Tibial nerve (tissue), 4 donors: ENCODE results near the gene BPIFB3. TPM values are rescaled to one million over a fixed set of nuclear protein-coding genes. Genes with fewer than 3 reads are reported as not detected.
A peak's percentile ranks its signal among the peaks of the same experiment; 100 is the strongest.

Experiments used
- DNase-seq, 2 donors: peaks; one replicate each; pipeline ENCODE4 v3.0.0-alpha.2; 2019; ENCODE audit warnings: low spot score in 2 of 2
- H3K27ac ChIP-seq, 4 donors: fragments of 200-600 bp; sonication (generic) in 3 of 4; one replicate each; pipeline ENCODE4 v1.5.1; 2017 to 2019; ENCODE audit warnings: mild to moderate bottlenecking in 1 of 4
- H3K27me3 ChIP-seq, 2 donors: fragments of 200-600 bp; sonication (generic) in 1 of 2; one replicate each; pipeline versions ENCODE4 v1.5.1 to v1.6.0; 2017 to 2019
- H3K36me3 ChIP-seq, 3 donors: fragments of 200-600 bp; sonication (generic); one replicate each; pipeline ENCODE4 v1.5.1; 2018 to 2019
- H3K4me1 ChIP-seq, 4 donors: fragments of 200-600 bp; sonication (generic) in 3 of 4; one replicate each; pipeline ENCODE4 v1.5.1; 2017 to 2019
- H3K4me3 ChIP-seq, 4 donors: fragments of 200-600 bp; sonication (generic) in 3 of 4; one replicate each; pipeline ENCODE4 v1.5.1; 2017 to 2019; ENCODE audit warnings: mild to moderate bottlenecking in 1 of 4, moderate library complexity in 1 of 4
- H3K9me3 ChIP-seq, 4 donors: fragments of 200-600 bp; sonication (generic) in 3 of 4; one replicate each; pipeline ENCODE4 v1.5.1; 2017 to 2019
- CTCF ChIP-seq, 5 experiments: fragments of 200-600 bp in 3 of 5; fragments of 450-650 bp in 2 of 5; sonication (generic) in 3 of 5; IDR thresholded peaks; one replicate each; pipeline ENCODE4 v1.5.1; 2016 to 2019; ENCODE audit warnings: antibody characterized with exemption in 5 of 5, mild to moderate bottlenecking in 3 of 5, moderate library complexity in 2 of 5
- EP300 ChIP-seq, 2 donors: sonication (generic); formaldehyde crosslinking; IDR thresholded peaks; one replicate each; pipeline ENCODE4 v1.6.1; 2017; ENCODE audit warnings: antibody characterized with exemption in 2 of 2, mild to moderate bottlenecking in 1 of 2
- POLR2A ChIP-seq, 2 donors: fragments of 450-650 bp; IDR thresholded peaks; one replicate each; pipeline ENCODE4 v1.6.1; 2017; ENCODE audit warnings: antibody characterized with exemption in 2 of 2, mild to moderate bottlenecking in 2 of 2, moderate library complexity in 2 of 2
- WGBS, 2 donors: methylation state at CpG; one replicate each; pipeline ENCODE4 v1.1.5; 2018; 5-methylcytosine and 5-hydroxymethylcytosine counted together
- total RNA-seq, 4 donors: library from RNA; depleted of rRNA; stranded (reverse); fragments of >200 nt; gene quantifications; one replicate each; pipeline ENCODE4 v1.1.0, GENCODE V29; 2016

Gene BPIFB3, protein sequence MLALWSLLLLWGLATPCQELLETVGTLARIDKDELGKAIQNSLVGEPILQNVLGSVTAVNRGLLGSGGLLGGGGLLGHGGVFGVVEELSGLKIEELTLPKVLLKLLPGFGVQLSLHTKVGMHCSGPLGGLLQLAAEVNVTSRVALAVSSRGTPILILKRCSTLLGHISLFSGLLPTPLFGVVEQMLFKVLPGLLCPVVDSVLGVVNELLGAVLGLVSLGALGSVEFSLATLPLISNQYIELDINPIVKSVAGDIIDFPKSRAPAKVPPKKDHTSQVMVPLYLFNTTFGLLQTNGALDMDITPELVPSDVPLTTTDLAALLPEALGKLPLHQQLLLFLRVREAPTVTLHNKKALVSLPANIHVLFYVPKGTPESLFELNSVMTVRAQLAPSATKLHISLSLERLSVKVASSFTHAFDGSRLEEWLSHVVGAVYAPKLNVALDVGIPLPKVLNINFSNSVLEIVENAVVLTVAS
- total RNA-seq, result not detected

GRCh38 chr20:33053291-33054106 lies at the start of gene BPIFB3:
Gene BPIFB3, plus strand, starts transcription at chr20:33053903. Its CDS starts 1,533 bp downstream, at chr20:33055436.
- no peak for TF ChIP-seq POLR2A (IDR thresholded peaks at IDR 0.05)
- H3K27me3 ChIP-seq, result no peaks in the 10 kb centered on the region
- H3K27ac ChIP-seq, result no peak within 1 kb of the TSS
- H3K9me3 ChIP-seq, result no peaks in the 10 kb centered on the region
- no peak for DNase-seq
- no peaks in the 10 kb centered on the region for H3K4me1 ChIP-seq
- no peaks in the 10 kb centered on the region for H3K36me3 ChIP-seq
- 60 to 69% methylated on average over 24 to 25 of the region's 25 CpGs for WGBS, 2 donors
- no peak within 1 kb of the TSS for H3K4me3 ChIP-seq

- DNase-seq, result no peak
- 79 to 84% methylated on average over 6 of the region's 6 CpGs for WGBS, 2 donors
- TF ChIP-seq EP300 (IDR thresholded peaks at IDR 0.05) (no peak), CTCF (IDR thresholded peaks at IDR 0.05) (no peak), POLR2A (IDR thresholded peaks at IDR 0.05) (no peak)
- Histone ChIP-seq H3K4me3 (no peak within 1 kb of the TSS), H3K36me3 (no peaks in the 10 kb centered on the region), H3K4me1 (peaks cover 0 to 9% (median 0%) of the 10 kb centered on the region in 4 donors), H3K27me3 (no peaks in the 10 kb centered on the region), H3K9me3 (peaks cover 0 to 19% (median 0%) of the 10 kb centered on the region in 4 donors), H3K27ac (no peak within 1 kb of the TSS)
These were observed 49.5 kb upstream of the BPIFB3 start, which contains the start of gene SUN5 for GRCh38 chr20:33004141-33004751. Gene SUN5, minus strand, starts transcription at chr20:33004433. Its CDS starts 93 bp downstream, at chr20:33004340.

DNA sequence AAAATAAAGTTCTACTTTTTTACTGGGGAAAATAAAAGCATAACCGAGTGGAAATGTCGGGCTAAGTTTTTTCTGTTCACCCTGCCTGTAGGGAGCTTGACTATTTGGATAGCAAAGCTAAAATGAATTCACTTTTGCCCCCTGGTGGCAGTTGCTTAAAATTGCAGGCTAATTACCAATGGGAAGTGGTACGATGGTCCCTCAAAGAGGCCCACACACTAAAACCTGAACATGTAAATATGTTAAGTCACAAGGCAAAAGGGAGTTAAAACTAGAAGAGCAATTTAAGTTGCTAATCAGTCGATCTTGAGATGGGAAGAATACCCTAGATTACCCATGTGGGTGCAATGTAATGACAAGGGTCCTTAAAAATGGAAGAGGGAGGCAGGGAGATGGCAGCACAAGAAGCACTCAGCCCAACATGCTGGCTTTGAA lies 48.6 kb upstream of the BPIFB3 start:
- no peaks in the 10 kb centered on the region for H3K27me3 ChIP-seq
- H3K36me3 ChIP-seq, result no peaks in the 10 kb centered on the region
- peaks cover 0 to 19% (median 0%) of the 10 kb centered on the region in 4 donors for H3K9me3 ChIP-seq
- TF ChIP-seq EP300 (IDR thresholded peaks at IDR 0.05) (no peak), CTCF (IDR thresholded peaks at IDR 0.05) (peak in 1 of 5 experiments; percentile 28)
- DNase-seq, result no peak
- no peak overlapping the region for H3K27ac ChIP-seq
- H3K4me1 ChIP-seq, result peaks cover 0 to 3% (median 0%) of the 10 kb centered on the region in 4 donors
- no peak overlapping the region for H3K4me3 ChIP-seq
- 59 to 60% methylated on average over 4 of the region's 4 CpGs for WGBS, 2 donors

DNA sequence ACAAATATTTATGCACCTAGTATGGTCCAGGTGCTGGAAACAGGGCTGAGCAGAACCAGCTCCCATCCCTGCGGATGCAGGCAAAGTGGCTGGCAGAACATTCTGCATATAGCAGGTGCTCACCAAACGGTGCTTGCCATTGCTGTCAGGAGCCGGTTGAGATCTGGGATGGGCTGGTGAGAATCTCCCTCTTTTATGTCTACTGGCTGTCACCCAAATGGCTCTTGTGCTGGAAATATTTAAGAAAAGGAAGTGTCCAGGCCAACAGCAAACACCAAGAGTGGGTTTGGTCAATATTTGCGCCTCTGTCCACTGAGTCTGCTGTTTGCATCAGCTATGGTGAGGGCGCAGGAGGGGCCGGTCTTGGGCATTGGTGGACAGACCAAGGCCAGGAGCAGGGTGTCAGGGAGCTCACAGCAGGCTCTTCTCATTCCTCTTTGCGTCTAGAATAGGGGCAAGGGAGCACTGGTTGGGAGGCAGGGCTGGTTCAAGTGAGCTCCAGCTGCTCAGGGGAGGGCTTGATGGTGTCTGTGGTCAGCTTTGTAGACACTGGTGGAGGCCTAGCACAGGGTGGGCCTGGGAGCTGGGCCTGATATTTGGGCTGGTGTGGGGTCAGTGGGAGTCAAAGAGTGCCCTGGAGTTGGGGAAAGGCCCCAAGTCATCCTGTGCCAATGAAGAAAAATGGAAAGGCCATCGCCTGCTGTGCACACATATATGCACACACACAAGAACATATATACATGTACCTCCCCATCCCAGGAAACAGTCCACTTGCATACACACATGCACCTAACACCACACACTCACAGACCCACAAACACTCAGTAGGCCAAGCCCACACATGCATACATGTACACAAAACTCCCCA lies 47.6 kb upstream of the BPIFB3 start:
- no peak overlapping the region for H3K4me3 ChIP-seq
- no peaks in the 10 kb centered on the region for H3K27me3 ChIP-seq
- WGBS, 2 donors, result 81 to 82% methylated on average over 8 of the region's 8 CpGs
- H3K36me3 ChIP-seq, result no peaks in the 10 kb centered on the region
- TF ChIP-seq CTCF (IDR thresholded peaks at IDR 0.05) (no peak), POLR2A (IDR thresholded peaks at IDR 0.05) (no peak), EP300 (IDR thresholded peaks at IDR 0.05) (no peak)
- DNase-seq, result no peak
- no peak overlapping the region for H3K27ac ChIP-seq
- peaks cover 0 to 19% (median 0%) of the 10 kb centered on the region in 4 donors for H3K9me3 ChIP-seq
- H3K4me1 ChIP-seq, result no peaks in the 10 kb centered on the region
